ENCODE measurements around the gene PTGFRN.

GRCh38 chr1:116902723-116903383, 6.9 kb upstream of the PTGFRN start:
- TF ChIP-seq, protein P1, sequence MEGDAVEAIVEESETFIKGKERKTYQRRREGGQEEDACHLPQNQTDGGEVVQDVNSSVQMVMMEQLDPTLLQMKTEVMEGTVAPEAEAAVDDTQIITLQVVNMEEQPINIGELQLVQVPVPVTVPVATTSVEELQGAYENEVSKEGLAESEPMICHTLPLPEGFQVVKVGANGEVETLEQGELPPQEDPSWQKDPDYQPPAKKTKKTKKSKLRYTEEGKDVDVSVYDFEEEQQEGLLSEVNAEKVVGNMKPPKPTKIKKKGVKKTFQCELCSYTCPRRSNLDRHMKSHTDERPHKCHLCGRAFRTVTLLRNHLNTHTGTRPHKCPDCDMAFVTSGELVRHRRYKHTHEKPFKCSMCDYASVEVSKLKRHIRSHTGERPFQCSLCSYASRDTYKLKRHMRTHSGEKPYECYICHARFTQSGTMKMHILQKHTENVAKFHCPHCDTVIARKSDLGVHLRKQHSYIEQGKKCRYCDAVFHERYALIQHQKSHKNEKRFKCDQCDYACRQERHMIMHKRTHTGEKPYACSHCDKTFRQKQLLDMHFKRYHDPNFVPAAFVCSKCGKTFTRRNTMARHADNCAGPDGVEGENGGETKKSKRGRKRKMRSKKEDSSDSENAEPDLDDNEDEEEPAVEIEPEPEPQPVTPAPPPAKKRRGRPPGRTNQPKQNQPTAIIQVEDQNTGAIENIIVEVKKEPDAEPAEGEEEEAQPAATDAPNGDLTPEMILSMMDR (IDR thresholded peaks at IDR 0.05; ENCODE audit: poor library complexity) = no peak
- no peak for TF ChIP-seq EZH2 (IDR thresholded peaks at IDR 0.05; ENCODE audit: borderline replicate concordance)

All from hepatocyte (in vitro differentiated cells).